ENCODE measurements around the gene PRKCE. TPM values are rescaled to one million over a fixed set of nuclear protein-coding genes. Genes with fewer than 3 reads are reported as not detected.
A peak's percentile ranks its signal among the peaks of the same experiment; 100 is the strongest.

Gene PRKCE
- 62.8 TPM for total RNA-seq

- no peak for FAIRE-seq
- peak; percentile 49 to 62 for DNase-seq (ENCODE audit: low spot score in 2 of 2)
Observed at GRCh38 chr2:45651415-45652089, at the start of gene PRKCE. Gene PRKCE, plus strand, starts transcription at chr2:45651675.

- no peak for DNase-seq (ENCODE audit: low spot score in 2 of 2)
- FAIRE-seq, result no peak
Observed at GRCh38 chr2:45602624-45603023, 48.9 kb upstream of the PRKCE start.

GRCh38 chr2:45605116-45605515 is 46.4 kb upstream of the PRKCE start:
- FAIRE-seq, result no peak
- DNase-seq (ENCODE audit: low spot score in 2 of 2), result no peak

- DNase-seq (ENCODE audit: low spot score in 2 of 2) (no peak), FAIRE-seq (no peak)
Observed at GRCh38 chr2:45606796-45607195, 44.7 kb upstream of the PRKCE start.

- no peak for DNase-seq (ENCODE audit: low spot score in 2 of 2)
Observed at GRCh38 chr2:45607701-45608100, 43.8 kb upstream of the PRKCE start.

GRCh38 chr2:45610281-45611019 is 41.0 kb upstream of the PRKCE start:
- DNase-seq (ENCODE audit: low spot score in 2 of 2), result peak; percentile 5 to 47
- FAIRE-seq, result no peak

More at GRCh38 chr2:45607701-45608100, 43.8 kb upstream of the PRKCE start:
- no peak for FAIRE-seq

- DNase-seq (ENCODE audit: low spot score in 2 of 2) (peak; percentile 55 to 77), FAIRE-seq (no peak)
Observed at GRCh38 chr2:45611020-45611859, 40.2 kb upstream of the PRKCE start, which contains the start of gene SRBD1. Gene SRBD1, minus strand, starts transcription at chr2:45611267. Its CDS starts 5,826 bp downstream, at chr2:45605441.

GRCh38 chr2:45612285-45612684 is 39.2 kb upstream of the PRKCE start:
- no peak for FAIRE-seq
- DNase-seq (ENCODE audit: low spot score in 2 of 2), result no peak

GRCh38 chr2:45612731-45613130 is 38.7 kb upstream of the PRKCE start:
- no peak for DNase-seq (ENCODE audit: low spot score in 2 of 2)
- no peak for FAIRE-seq

- DNase-seq (ENCODE audit: low spot score in 2 of 2) (no peak), FAIRE-seq (no peak)
Observed at GRCh38 chr2:45614330-45614729, 37.1 kb upstream of the PRKCE start.

- DNase-seq (ENCODE audit: low spot score in 2 of 2), result no peak
- no peak for FAIRE-seq
Observed at GRCh38 chr2:45614871-45615415, 36.5 kb upstream of the PRKCE start.

GRCh38 chr2:45616658-45617411 is 34.6 kb upstream of the PRKCE start:
- FAIRE-seq (no peak), DNase-seq (ENCODE audit: low spot score in 2 of 2) (no peak)

GRCh38 chr2:45617496-45617895 is 34.0 kb upstream of the PRKCE start:
- no peak for FAIRE-seq
- no peak for DNase-seq (ENCODE audit: low spot score in 2 of 2)

- FAIRE-seq (no peak), DNase-seq (ENCODE audit: low spot score in 2 of 2) (no peak)
Observed at GRCh38 chr2:45622336-45623075, 29.0 kb upstream of the PRKCE start.

- FAIRE-seq (no peak), DNase-seq (ENCODE audit: low spot score in 2 of 2) (no peak)
Observed at GRCh38 chr2:45623098-45623497, 28.4 kb upstream of the PRKCE start.

- DNase-seq (ENCODE audit: low spot score in 2 of 2) (no peak), FAIRE-seq (no peak)
Observed at GRCh38 chr2:45625824-45626223, 25.7 kb upstream of the PRKCE start.

GRCh38 chr2:45626387-45627221 is 24.9 kb upstream of the PRKCE start:
- DNase-seq (ENCODE audit: low spot score in 2 of 2), result no peak
- FAIRE-seq, result no peak

GRCh38 chr2:45627911-45628310 is 23.6 kb upstream of the PRKCE start:
- no peak for FAIRE-seq

More at GRCh38 chr2:45627911-45628310, 23.6 kb upstream of the PRKCE start:
- DNase-seq (ENCODE audit: low spot score in 2 of 2), result no peak

Measured in frontal cortex (tissue), 4 donors.